Glutamatergic neuron (in vitro differentiated cells): Measurements from ENCODE around the gene GPRC5B. TPM values are rescaled to one million over a fixed set of nuclear protein-coding genes. Genes with fewer than 3 reads are reported as not detected.

Source experiments
- DNase-seq: peaks from one replicate; pipeline ENCODE4 v3.0.0; 2022
- H3K27ac Mint-ChIP-seq: one replicate; pipeline ENCODE4 v1.8.0; 2020; ENCODE audit warnings: mild to moderate bottlenecking, mixed read lengths, inconsistent platforms; ENCODE audit not compliant: unreplicated experiment
- H3K27me3 Mint-ChIP-seq: one replicate; pipeline ENCODE4 v1.8.0; 2020; ENCODE audit warnings: mild to moderate bottlenecking, moderate library complexity, mixed read lengths, inconsistent platforms; ENCODE audit not compliant: unreplicated experiment
- H3K36me3 Mint-ChIP-seq: one replicate; pipeline ENCODE4 v1.8.0; 2020; ENCODE audit warnings: mild to moderate bottlenecking, mixed read lengths, inconsistent platforms; ENCODE audit not compliant: unreplicated experiment
- H3K4me1 Mint-ChIP-seq: one replicate; pipeline ENCODE4 v1.8.0; 2020; ENCODE audit warnings: mild to moderate bottlenecking, low read depth, mixed read lengths, inconsistent platforms; ENCODE audit not compliant: unreplicated experiment
- H3K4me3 Mint-ChIP-seq: one replicate; pipeline ENCODE4 v1.8.0; 2020; ENCODE audit warnings: mild to moderate bottlenecking, mixed read lengths, inconsistent platforms; ENCODE audit not compliant: unreplicated experiment
- H3K9me3 Mint-ChIP-seq: one replicate; pipeline ENCODE4 v1.8.0; 2020; ENCODE audit warnings: mild to moderate bottlenecking, moderate library complexity, mixed read lengths, inconsistent platforms; ENCODE audit not compliant: unreplicated experiment
- CTCF ChIP-seq: fragments of 200-600 bp; sonication (generic); IDR thresholded peaks from one replicate; pipeline ENCODE4 v1.5.0; 2021; ENCODE audit not compliant: partially characterized antibody, unreplicated experiment
- total RNA-seq: library from RNA; stranded (reverse); fragmentation: NEBNext Ultra II Directional; extraction: Animal tissue kit (Norgen Biotek cat#: 25700); gene quantifications from one replicate; pipeline ENCODE4 v1.2.1, GENCODE V29; 2021; ENCODE audit not compliant: unreplicated experiment

Gene GPRC5B
- total RNA-seq, 1 donor from 2014 or later = 8.7 TPM

- no peak for DNase-seq
- Mint-ChIP-seq H3K4me1 (peaks cover 15% of the 10 kb centered on the region), H3K27me3 (peaks cover 2% of the 10 kb centered on the region), H3K9me3 (peaks cover 5% of the 10 kb centered on the region), H3K36me3 (no peaks in the 10 kb centered on the region), H3K4me3 (no peak overlapping the region), H3K27ac (no peak overlapping the region)
- TF ChIP-seq CTCF = no peak
Measured at GRCh38 chr16:19854543-19854876, 30.1 kb downstream of the GPRC5B start.

DNA sequence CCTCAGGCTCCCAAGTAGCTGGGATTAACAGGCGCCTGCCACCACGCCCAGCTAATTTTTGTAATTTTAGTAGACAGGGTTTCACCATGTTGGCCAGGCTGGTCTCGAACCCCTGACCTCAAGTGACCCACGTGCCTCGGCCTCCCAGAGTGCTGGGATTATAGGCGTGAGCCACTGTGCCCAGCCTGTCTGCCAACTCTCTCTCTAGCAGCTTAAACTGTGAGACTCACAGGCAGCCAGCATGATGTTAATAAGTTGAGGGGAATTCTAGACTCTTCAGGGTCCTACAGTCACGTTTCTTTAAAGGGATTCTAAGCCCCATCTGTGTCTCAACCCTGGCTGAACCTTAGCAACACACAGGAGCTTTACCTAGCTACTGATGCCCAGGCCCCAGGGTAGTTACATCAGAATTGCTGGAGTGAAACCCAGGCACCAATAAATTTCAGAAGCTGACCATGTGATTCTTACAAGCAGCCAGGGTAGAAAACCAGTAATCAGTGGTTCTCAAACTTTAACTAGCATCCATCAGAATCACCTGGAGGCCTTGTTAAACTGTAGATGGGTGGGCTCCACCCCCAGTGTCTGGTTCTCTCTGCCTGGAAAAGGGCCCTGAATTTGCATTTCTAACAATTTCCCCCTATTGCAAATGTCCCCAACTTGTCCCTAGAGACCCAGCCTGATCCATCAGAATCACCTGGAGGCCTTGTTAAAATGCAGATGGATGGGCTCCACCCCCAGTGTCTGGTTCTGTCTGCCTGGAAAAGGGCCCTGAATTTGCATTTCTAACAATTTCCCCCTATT lies 30.7 kb downstream of the GPRC5B start:
- Mint-ChIP-seq H3K9me3 (peaks cover 5% of the 10 kb centered on the region), H3K36me3 (no peaks in the 10 kb centered on the region), H3K27me3 (peaks cover 2% of the 10 kb centered on the region), H3K27ac (no peak overlapping the region), H3K4me3 (no peak overlapping the region), H3K4me1 (peaks cover 15% of the 10 kb centered on the region)
- no peak for DNase-seq
- TF ChIP-seq CTCF = no peak

DNA sequence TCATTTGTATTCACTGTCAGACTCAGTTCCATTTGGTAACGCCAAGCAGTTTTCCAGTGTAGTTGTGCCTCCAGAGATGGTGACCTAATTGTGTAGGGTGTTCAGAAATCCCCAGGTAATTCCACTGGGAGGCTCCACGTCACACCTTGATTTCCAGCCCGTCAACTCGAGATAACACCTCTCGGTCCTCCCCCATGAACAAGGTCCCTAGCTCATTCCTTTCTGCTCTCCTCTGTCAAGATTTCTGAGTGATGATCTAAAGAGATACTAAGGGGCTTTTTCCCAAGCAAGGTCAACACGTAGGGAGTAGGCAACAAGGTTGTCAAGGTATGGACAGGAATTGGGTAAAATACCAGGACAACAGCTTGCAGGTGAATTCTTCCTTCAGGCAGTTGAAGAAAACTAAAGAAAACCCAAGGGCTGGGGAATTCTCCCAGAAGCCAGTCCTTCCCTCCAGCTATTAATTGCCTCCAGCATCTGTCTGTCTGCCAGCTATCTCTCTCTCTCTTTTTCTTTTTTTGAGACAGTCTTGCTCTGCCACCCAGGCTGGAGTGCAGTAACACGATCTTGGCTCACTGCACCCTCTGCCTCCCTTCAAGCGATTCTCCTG lies 31.4 kb downstream of the GPRC5B start:
- Mint-ChIP-seq H3K4me3 (no peak overlapping the region), H3K4me1 (peaks cover 15% of the 10 kb centered on the region), H3K9me3 (peaks cover 5% of the 10 kb centered on the region), H3K27me3 (peaks cover 2% of the 10 kb centered on the region), H3K36me3 (no peaks in the 10 kb centered on the region), H3K27ac (no peak overlapping the region)
- no peak for TF ChIP-seq CTCF
- DNase-seq = no peak

DNA sequence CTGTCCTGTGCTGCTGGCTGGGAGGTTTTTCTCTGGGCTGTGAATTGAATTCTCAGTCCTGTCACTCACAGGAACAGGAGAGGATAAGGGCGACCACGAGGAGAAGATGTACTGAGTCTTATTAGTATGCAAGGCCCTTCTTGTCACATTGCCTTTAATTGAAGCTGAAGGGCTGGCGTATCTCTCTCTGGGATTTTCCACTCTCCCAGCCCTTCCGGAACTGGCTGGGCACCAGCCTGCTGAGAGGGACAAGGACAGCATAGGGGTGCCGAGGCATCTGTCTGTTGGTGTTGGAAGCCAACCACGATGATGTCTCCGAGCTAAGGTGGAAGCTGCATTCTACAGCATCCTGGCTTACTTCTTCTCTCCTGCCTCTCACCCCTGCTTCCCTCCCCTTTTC lies 33.2 kb downstream of the GPRC5B start:
- H3K4me3 Mint-ChIP-seq = no peak overlapping the region
- DNase-seq = no peak

More for the DNA sequence above, 33.2 kb downstream of the GPRC5B start:
- Mint-ChIP-seq H3K27me3 (peaks cover 2% of the 10 kb centered on the region), H3K9me3 (peaks cover 3% of the 10 kb centered on the region), H3K27ac (no peak overlapping the region), H3K36me3 (no peaks in the 10 kb centered on the region), H3K4me1 (peaks cover 10% of the 10 kb centered on the region)
- no peak for TF ChIP-seq CTCF
